Measurements from ENCODE around the gene DENND4A.
A peak's percentile ranks its signal among the peaks of the same experiment; 100 is the strongest.
"Not testable (repeated sequence)": the region's sequence is repeated elsewhere in the genome, so short reads cannot be mapped to it uniquely, and the experiment has no call there.

The DENND4A gene

DNA sequence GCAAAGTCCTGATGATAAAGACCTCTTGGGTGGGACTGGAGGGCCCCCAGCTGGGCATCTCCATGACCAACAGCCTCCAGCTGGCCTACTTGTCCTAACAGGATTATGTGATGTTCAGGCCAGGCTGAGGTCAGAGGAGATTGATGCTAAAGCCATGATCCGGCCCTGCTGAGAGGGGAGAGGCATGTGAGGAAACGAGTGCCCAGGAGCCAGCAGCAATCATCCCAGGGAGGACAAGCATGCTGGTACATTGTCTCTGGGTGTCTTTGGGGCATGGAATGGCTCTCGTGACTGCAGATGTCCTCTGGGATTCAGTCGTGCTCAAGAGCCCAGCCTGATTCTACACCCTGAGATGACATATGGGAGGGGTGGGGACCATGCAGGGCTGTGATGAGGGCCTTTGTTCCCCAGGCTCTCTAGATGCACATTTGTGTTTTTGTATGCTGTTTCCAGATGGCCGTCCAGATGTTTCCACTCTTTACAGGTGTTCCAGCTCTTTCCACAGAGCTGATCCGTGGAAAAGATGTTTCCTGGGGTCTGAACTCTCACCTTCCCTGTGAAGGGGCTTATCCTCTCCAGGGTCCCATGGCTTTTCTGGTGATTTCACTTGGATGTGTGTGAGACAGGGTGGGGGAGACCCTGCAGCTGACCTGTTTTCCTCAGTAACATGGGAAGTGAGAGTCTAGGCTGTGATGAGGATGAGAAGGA, 150.2 kb downstream of the DENND4A start:
- FAIRE-seq (no peak), DNase-seq (ENCODE audit: insufficient read length, low spot score) (no peak)

DNA sequence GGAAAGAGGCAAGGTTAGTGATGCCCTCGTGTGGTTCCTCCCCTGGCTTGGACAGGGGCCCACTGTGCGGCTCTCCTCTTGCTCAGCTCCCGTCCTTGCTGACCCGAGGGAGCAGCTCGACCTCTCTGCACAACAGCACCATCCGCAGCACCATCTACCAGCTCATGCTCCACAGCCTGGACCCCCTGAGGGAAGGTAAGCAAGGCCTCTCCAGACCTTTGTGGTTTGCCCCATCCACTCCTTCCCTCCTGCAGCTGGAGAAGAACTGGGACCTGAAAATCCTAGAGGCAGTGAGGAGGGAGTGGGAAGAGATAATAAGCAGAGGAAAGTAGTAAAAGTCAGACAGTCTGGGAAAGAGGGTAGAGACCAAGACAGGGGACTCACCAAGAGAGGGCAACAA, 152.6 kb downstream of the DENND4A start:
- DNase-seq (ENCODE audit: insufficient read length, low spot score) (no peak), FAIRE-seq (no peak)

DNA sequence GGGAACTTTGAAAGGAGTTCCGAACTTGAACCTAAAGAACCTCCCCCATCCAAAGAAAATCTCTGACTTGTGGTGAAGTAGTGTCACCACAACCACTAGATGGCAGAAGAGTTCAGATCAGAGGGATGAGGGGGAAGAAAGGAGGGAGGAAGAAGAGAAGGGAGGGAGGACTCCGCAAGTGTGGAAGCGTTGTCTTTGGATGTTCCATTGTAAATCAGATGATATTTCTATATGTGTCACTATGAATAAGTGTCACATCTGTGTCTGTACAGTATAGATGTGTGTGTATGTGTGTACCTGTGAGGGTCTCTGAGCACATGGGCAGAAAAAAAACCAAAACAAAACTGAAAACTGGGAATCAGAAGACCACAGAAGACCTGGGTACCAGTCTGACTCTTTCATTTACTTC, 153.4 kb downstream of the DENND4A start:
- FAIRE-seq (peak; percentile 87), DNase-seq (ENCODE audit: insufficient read length, low spot score) (peak; percentile 40)

- DNase-seq (ENCODE audit: insufficient read length, low spot score) (no peak), FAIRE-seq (no peak)
Observed at GRCh38 chr15:65638109-65638508, 154.0 kb downstream of the DENND4A start.

DNA sequence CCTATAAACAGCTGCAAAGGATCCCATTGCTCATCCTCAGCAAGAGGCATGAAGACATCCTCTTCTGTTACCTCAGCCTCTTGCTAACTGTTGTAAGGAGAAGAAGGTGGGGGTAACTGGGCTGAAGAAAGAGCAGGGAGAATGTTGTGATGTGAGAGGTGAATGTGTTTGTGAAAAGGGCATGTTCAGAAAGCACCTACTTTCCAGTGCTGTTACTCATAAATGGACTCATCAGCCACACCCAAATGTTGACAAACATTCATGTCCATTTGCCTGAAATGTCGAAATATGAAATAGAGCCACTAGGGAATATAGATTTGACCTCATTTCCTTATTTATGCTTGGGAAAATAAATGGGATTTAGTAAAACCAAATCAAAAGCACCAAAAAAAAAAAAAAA, 157.7 kb downstream of the DENND4A start:
- no peak for FAIRE-seq

GRCh38 chr15:65633752-65634151, 158.3 kb downstream of the DENND4A start:
- DNase-seq (ENCODE audit: insufficient read length, low spot score) (no peak), FAIRE-seq (no peak)

More for the DNA sequence above, 157.7 kb downstream of the DENND4A start:
- DNase-seq (ENCODE audit: insufficient read length, low spot score) = no peak

DNA sequence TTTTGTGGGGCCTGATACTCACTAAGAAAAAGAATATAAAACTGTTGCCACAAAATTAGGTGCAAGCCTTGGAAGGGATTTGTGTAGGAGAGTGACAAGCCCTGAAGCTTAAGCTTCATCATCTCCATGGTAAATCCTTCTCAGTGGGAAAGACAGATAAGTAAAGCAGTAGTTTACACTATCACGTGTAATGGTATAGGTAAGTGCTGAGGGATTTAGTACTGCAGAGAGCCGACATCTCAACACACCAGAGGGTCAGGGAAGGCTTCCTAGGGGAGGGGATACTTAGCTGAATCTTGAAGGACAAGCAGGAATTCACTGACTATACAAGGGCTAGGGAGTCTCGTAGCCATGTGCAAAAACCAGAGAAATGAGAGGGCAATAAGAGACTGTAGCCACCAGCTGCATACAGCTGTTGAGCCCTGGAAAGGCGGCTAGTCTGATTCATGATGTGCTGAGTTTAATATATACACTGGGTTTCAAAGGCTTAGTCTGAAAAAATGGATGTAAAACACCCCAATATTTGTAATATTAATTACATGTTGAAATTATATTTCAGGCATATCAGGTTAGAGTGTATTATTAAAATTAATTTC, 159.2 kb downstream of the DENND4A start:
- DNase-seq (ENCODE audit: insufficient read length, low spot score) (no peak), FAIRE-seq (no peak)

- FAIRE-seq = no peak
- no peak for DNase-seq (ENCODE audit: insufficient read length, low spot score)
Observed at GRCh38 chr15:65631503-65631902, 160.6 kb downstream of the DENND4A start.

DNA sequence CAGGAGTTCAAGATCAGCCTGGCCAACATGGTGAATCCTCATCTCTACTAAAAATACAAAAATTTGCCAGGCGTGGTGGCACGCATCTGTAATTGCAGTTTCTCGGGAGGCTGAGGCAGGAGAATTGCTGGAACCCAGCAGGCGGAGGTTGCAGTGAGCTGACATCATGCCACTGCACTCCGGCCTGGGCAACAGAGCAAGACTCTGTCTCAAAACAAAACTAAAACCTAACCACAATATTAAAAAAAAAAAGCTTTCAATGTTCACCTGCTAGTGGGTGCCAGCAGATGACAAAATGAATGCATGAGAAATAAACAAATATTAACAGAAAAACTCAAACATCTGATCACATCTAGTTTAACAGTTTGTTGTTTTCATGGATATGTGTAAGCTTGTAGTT, 161.3 kb downstream of the DENND4A start:
- FAIRE-seq (peak; percentile 91), DNase-seq (ENCODE audit: insufficient read length, low spot score) (no peak)

- DNase-seq (ENCODE audit: insufficient read length, low spot score) (no peak), FAIRE-seq (no peak)
Observed at GRCh38 chr15:65629548-65629947, 162.5 kb downstream of the DENND4A start.

GRCh38 chr15:65626856-65627255, 165.2 kb downstream of the DENND4A start:
- no peak for DNase-seq (ENCODE audit: insufficient read length, low spot score)
- FAIRE-seq = no peak

- FAIRE-seq = no peak
- DNase-seq (ENCODE audit: insufficient read length, low spot score) = no peak
Observed at GRCh38 chr15:65623103-65623502, 169.0 kb downstream of the DENND4A start.

DNA sequence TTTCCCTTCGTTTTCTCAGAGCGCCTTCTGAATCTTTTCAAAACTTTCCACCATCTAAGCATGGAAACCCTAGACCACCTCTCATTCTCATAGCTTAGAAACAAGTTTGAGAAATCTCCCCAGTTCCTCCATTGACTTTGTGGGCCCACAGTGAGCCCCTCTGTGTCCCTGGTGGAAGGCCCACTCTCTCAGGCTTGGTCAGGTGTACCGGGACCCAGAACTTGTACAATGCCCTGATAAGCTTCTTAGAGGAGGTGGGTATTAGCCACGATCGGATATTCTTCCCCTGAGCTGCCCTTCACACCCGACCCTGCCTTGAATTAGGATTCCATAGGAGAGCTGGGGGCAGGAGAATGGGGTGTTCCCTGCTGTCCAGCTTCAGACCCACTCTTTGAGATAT, 170.5 kb downstream of the DENND4A start, which contains the start of gene SLC24A1:
Gene SLC24A1 (plus strand): TSS at position 301 of the 400 bp plus-strand sequence. CDS start 2,143 bp downstream, outside the sequence.
- FAIRE-seq (no peak), DNase-seq (ENCODE audit: insufficient read length, low spot score) (no peak)

DNA sequence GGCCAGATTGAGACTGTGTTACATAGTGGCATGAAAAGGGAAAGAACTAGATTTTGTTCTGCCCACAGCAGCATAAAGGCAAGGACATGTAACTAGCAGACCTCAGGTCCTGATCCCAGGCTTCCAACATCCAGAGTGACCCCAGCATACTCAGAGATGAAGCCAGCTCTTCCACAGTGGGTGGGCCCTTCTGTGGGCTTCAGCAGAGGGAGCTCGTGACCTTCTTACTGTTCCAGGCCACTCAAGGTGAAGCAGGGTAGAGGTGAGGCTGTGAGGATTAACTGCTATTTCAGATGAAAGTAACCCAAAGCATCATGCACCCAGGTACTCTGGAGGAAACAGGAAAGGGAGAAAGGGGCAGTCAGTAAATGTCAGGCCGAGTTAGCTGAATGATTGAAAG, 171.3 kb downstream of the DENND4A start:
- no peak for DNase-seq (ENCODE audit: insufficient read length, low spot score)
- no peak for FAIRE-seq

DNA sequence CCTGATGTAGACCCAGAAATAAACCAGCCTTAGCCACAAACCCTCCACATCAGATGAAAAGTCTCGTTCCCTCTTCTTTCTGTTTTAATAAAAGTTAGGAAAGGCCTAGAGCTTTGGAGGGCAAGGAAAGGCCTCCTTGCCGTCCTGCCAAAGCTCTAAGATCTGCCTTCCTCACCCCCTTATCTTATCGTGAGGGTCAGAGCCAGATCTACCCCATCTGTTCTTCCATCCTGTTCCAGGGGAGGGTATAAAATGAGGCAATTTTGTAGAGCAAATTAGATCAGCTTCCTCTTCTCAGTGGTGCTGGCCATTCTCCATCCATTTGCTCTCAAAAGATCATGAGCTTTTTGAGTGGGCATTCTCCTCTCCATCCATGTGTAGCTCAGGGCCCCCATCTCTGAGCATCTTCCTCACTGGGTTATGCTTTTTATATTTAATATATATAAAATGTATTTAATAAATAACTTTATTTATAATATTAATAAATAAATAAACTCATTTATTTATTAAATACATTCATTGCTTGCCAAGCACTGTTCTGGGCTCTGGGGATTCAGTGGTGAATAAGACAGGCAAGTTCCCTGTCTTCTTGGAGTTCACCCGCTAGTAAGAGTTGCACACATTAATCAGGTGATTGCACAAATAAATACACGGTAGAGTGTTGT, 172.3 kb downstream of the DENND4A start:
- FAIRE-seq (no peak), DNase-seq (ENCODE audit: insufficient read length, low spot score) (no peak)

DNA sequence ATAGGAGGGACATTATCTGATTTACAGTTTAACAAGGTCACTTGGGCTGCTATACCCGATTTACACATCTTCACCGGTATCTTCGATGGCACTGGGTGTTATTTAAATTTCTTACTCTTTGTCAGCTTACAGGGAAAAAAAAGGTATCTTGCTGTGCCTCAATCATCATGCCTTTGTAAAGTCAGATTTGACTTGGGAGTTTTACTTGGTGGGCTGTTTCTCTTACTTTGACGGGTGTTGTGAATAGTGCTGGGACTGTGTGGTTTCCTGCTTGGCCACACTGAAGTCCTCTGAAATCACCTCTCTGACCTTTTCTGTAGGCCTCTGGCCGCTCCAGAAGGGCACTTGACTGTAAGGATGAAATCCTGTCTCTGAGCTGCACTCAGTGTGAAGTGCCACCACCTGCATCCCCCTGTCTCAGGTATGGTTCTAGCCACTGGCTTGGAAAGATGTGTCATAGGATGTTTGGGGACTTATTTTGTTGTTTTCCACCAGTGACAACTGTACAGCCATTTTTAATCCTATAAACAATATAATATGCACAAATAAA, 173.5 kb downstream of the DENND4A start:
- DNase-seq (ENCODE audit: insufficient read length, low spot score) = no peak
- no peak for FAIRE-seq

GRCh38 chr15:65615887-65616286, 176.2 kb downstream of the DENND4A start:
- not testable (repeated sequence) for FAIRE-seq; DNase-seq (ENCODE audit: insufficient read length, low spot score)

DNA sequence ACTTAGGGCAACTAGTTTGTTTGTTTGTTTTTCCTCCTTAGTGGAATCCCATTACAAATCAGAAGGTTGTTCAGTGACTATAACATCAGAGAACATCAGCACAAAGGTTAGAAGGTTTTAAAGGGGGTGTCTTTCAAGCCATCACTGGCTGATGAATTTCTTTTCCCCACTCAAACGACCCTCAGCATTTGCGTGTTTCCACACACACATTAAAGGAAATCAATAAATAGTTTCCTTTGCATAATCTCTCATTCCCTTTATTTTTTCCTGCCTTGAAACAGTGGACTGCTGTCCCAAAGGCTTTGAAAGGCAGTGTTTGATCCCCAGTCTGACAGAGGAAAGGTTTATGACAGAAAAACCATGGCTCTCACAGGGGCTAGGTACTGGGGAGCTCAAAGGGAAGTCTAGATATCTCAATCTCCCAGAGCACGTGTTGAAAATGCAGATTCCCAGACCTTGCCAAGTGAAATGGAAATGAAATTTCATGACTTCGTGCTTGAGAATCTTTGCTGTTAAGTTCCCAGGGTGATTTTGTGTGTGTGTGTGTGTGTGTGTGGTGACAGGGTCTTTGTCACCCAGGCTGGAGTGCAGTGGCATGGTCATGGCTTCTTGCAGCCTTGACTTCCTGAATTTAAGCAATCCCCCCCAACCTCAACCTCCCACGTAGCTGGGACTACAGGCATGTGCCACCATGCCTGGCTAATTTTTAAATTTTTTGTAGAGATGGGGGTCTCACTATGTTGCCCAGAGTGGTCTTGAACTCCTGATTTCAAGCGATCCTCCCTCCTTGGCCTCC, 178.9 kb downstream of the DENND4A start:
- DNase-seq (ENCODE audit: insufficient read length, low spot score) (no peak), FAIRE-seq (no peak)

DNA sequence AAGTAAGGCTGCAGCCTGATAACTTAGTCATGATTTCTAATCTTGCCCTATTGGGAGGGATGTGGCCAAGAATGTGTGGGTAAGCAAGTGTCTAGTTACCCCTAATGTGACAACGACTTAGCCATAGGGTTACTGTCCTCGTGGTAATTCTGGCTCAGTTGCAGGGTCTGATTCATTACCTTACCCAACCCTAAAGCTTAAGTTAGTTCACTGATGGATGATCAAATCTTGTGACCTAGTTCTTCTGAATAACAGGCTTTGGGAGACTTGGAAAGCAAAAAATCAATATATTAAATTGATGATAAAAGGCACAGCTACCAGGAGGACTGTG, 179.5 kb downstream of the DENND4A start:
- DNase-seq (ENCODE audit: insufficient read length, low spot score) (no peak), FAIRE-seq (no peak)

DNA sequence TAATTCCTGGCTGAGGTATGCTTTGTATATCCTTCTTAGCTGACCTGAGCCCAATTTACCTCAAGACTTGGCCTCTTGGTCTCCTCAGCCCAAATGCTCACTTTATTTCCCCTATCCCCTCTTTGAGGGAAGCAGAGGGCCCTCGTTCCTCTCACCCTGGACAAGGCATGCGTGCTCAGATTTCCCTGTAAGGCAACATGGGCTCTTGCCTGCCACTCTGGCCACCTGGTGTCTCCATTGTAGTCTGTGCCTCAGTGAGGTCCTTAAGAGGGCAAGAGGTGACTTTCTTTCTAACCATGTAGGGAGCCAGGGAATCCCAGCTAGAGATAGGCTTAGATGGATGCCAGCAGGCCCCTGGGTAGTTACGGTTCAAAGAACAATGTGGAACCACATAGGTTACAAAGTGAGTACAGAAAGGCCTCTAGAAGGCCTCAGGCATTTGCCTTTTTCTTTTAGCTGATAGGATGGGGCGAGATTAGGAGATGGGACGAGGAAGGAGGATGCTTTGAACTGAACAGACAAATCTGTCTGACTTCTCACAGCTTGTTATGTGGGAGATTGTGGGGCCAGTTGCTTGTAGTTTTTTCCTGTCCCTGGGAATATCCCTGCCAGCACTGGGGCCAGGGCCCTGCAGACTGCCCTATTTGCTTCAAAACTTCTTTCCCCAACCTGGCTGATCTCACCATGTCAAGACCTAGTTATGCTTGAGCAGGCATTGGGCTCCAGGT, 180.0 kb downstream of the DENND4A start:
- FAIRE-seq = peak; percentile 64
- DNase-seq (ENCODE audit: insufficient read length, low spot score) = no peak

All from GM19239 (cell line).